Upper lobe of left lung (tissue), 4 donors: ENCODE measurements around the gene CDKAL1.

ENCODE experiments used
- CTCF ChIP-seq, 6 experiments: fragments of 450-650 bp in 4 of 6; fragments of 200-600 bp in 2 of 6; sonication (generic) in 2 of 6; IDR thresholded peaks; one replicate each; pipeline ENCODE4 v1.5.1; 2016 to 2019; ENCODE audit warnings: antibody characterized with exemption in 6 of 6
- POLR2AphosphoS5 ChIP-seq, 2 donors: sonication (generic); formaldehyde crosslinking; IDR thresholded peaks; one replicate each; pipeline ENCODE4 v1.5.1; 2017; ENCODE audit warnings: antibody characterized with exemption in 2 of 2

GRCh38 chr6:20819774-20820400 is 285.6 kb downstream of the CDKAL1 start:
- TF ChIP-seq CTCF (IDR thresholded peaks at IDR 0.05) = no peak
- TF ChIP-seq POLR2AphosphoS5 (IDR thresholded peaks at IDR 0.05) = no peak
